ELF-1 (cell line): Measurements from ENCODE around the gene CRY1.
"Not testable (repeated sequence)": the region's sequence is repeated elsewhere in the genome, so short reads cannot be mapped to it uniquely, and the experiment has no call there.

Experiments
- DNase-seq: peaks from one replicate; pipeline ENCODE4 v3.0.0-alpha.2; 2016; ENCODE audit warnings: low read depth, low spot score

CRY1 gene

DNA sequence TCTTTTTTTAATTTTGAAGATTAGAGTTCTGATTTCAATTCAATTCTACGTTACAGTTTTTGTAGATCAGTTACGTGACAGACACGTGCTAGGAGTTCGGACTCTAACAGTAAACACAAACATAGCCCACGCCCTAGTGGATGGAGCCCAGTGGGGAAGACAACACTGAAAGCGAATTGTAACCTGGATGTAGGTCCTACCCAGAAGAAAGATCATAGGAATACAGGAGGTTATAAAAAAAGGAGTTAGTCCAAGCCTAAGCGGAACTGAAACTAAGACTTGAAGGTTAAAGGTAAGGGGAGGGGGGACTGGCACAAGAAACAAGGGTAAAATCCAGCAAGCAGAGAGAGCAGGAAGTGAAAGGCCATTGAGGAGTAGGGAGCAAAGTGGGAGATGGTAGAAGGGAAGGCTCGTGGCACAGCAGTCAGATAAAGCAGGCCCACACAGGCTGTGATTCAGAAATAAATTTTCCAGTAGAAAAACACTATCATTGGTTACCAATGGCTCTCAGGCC is 15.7 kb upstream of the CRY1 start:
- DNase-seq: no peak

DNA sequence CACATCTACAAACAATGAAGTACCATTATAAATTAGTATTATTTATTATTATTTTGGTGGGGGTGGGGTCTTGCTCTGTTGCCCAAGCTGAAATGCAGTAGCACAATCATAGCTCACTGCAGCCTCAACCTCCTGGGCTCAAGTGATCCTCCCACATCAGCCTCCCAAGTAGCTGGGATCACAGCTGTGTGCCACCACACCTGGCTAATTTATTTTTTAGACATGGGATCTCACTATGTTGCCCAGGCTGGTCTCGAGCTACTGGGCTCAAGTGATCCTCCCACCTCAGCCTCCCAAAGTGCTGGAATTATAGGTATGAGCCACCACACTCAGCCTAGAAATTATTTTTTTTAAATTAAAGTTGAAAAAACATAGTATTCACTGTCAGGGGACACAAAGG is 15.0 kb upstream of the CRY1 start:
- DNase-seq: not testable (repeated sequence)

DNA sequence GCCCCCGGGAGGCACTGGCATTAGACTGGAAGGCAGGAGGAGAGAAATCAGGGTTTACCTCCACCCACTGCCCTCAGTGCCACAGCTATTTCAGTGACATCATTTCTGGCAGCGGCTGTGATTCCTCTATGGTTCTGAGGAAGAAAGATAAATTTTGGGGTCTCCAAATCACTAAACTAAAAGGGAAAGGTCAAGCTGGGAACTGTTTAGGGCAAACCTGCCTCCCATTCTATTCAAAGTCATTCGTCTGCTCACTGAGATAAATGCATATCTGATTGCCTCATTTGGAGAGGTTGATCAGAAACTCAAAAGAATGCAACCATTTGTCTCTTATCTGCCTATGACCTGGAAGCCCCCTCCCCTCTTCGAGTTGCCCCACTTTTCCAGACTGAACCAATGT is 14.0 kb upstream of the CRY1 start:
- DNase-seq: no peak

DNA sequence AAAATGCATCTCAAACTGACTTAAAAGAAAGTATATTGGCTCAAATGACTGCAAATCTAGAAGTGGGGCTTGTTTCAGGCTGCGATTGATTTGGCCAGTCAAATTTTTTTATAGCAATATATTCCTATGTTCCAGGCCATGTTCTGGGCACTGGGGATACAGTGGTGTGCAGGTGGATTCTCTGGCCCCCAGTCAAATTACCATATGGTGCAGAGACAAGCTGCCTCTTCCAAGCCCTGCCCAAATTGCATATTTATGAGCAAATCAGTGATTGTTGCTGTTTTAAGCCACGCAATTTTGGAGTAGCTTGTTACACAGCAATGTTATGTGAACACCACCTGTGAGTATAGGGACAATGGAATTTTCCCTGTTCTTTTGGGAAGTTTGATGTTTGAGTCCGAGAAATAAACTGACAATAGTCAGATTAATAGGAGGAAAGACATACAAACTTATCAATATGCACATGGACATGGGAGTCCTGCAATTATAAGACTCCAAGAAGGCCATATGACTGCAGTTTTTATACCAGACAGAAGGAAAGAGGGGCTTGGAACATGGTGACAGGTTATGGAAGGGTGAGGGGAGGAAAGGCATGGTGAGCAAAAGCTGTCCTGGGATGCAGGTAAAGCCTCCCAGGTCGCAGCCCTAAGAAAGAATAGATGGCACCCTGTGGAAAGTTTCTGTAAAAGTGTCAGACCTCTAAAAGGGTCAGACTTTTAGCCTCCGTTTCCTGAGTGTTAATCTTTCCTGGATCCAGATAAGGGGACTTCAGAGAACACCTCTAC is 13.1 kb upstream of the CRY1 start:
- DNase-seq: no peak

DNA sequence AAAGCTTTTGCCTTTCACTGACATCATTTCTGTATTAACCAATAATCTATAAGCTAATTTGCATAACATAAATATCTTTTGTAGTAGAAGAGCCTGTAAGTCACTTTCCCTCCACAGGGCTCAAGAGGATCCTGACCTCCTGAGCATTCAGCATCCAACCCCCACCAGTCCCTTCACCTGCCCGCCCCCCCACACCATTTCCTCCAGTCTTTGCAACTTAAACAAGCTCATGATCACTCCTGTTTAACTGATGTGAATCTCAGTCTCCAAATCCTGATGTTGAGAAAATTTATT is 12.0 kb upstream of the CRY1 start:
- no peak for DNase-seq

DNA sequence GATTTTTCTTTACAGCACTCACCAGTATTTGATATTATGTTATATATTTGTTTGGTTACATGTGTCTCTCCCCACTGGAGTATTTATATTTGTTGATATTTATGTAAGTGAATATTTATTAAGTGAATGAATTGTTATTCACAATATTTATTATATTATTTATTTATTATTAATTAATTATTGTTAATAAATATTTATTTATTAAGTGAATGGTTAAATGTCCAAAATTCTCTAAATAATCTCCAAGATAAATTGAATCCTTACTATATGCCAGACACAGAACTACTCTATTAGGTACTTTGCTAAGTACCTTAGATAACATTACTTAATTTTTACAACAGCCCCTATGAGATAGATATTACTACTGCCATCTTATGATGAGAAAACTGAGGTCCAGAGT is 10.2 kb upstream of the CRY1 start:
- no peak for DNase-seq

DNA sequence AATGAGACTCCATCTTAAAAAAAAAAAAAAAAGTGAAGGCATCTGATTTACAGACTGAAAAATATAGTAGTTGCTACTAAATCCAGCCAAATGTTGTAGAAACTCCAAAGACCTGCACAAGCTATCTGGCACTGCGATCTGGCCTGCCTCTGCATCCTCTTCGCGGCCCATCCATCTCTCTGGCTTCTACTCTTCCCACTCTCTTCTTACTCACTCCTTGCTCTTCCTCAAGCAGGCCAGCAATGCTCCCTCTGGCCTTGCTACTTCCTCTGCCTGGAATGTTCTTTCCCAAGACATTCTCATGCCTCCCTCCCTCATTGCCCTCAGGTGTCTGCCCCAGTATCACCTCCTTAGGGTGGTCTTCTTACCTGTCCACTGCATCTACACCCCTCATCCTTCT is 9.7 kb upstream of the CRY1 start:
- DNase-seq: no peak

DNA sequence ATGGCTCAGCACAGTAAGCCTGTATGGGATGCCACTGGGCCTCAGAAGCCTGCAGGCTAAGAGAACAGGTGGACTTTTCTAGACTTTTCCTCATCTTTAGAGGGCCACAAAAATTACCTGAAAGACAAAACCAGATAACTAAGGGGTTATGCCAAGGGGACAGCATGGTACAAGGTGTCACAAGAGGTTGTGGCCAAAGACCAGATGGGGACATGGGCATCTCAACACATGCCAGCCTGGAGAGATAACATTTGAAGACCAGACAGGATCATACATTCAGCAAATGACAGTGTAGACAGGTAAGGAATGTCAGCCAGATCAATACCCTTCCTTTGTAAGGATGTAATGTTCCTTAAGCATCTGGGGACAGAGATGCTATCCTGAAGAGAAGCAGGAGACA is 8.9 kb upstream of the CRY1 start:
- no peak for DNase-seq

DNA sequence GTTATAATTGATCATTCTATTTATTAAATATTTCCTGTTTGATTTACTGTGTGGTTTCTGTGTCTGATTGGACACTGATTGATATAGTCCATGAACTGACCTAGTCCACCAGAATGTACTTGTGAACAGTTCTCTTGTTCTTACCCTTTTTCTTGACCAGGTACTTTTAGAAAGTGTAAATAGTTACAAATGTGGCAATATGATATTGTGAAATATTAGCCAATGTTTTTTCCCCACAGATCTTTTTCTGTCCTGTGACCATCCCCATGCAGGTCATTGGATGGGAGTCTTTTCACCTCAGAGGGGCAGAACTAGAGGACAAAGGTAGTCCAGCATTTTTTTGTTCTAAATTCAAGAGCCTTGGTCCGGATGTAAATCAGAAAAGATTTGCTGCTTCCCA is 8.3 kb upstream of the CRY1 start:
- no peak for DNase-seq

DNA sequence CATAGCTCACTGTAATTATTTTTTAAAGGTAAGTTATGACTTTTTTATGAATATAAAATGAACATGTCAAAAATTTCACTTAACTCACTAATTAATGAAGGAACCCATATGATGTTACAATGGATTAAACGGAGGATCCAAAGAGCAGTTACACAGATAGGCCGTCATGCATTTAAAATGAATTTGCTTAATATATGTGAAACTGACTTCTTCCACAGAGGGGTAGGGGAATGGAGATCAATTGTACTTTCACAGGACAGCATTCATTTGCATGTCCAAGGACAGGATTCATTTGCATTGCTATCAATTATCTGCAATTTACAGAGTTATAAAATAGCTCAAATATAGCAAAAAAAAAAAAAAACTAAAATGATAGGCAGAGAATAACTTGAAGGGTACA is 6.6 kb upstream of the CRY1 start:
- no peak for DNase-seq

DNA sequence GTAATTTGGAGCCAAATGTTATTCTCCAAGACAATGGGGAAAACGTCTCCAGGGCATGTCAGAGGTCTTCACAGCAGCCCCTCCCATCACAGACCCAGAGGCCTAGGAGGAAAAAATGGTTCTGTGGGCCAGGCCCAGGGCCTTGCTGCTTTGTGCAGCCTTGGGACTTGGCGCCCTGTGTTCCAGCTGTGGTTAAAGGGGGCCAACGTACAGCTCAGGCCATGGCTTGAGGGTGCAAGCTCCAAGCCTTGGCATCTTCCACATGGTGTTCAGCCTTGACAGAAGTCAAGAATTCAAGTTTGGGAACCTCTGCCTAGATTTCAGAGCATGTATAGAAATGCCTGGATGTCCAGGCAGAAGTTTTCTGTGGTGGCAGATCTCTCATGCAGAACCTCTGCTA is 3.2 kb upstream of the CRY1 start:
- DNase-seq: no peak

DNA sequence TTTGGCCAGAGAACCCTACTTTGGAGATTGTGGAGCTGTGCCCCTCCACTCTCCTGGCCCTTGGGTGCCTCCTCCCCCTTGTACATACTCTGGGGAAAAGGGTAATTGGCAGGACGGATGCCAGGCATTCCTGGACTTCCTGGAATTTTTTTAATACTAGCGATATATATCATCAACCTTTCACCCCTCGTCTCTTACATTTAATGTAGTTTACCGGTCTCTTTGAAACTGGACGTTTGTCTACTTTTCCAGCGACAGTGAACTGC is 767 bp upstream of the CRY1 start:
- DNase-seq: no peak

DNA sequence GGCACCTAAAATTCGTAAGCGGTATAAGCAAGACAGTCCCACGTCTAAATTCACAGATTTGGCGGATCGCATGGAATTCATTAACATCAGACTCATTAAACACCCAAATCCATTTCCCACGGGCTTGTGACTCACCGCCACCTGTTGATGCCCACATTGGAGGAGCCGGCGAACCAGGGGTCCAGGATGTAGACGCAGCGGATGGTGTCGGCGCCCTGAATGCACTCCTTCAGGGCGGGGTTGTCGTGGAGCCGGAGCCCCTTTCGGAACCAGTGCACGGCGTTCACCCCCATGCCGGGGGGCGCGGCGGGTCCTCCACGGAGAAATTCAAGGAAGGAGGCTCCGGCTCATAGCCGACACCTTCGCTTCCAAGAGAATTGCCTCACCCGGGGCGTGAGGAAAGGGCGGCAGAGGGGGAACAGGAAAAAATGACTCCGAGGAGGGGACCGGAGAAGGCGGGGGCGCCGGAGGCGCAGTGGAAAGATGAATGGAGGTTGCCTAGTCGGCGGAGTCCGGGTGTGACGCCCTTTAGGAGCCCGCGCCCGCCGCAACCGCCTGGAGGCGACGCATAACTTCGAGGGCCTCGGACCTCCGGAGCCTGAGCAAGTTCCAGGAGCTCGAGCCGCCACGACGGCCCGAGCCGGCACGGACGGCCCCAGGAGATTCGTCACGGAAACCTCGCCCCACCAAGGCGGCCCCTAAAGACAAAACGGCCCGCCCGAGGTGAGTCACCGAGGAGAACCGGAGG is 506 bp downstream of the CRY1 start:
- DNase-seq: peak; percentile 53

DNA sequence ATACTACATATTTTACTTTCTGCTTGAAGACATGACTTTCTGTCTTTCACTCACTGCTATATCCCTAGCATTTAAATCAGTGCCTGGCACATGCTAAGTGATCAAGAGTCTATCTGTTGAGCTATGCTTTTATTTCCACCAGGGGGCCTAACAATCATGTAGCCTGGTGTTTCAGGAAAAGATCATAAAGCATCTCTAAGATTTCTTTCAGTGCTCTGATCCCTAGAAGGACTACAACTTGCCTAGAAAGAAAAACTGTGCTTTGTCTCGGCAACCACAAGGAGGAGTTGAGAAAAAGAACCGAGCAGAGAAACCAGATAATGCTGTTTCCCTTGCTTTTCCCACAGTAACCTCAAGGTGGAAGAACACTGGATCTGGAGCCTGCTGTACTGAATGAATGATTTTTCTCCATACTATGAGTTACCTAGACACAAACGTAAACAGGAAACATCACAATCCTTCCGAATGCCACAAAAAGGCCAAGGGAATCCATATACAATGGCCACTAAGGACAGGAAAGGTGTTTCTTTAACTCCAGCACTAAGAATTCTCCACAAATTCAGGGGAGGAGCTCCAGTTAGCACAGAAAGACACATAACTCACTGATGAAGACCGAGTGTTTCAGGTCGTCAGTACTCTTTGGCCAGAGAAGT is 1.2 kb downstream of the CRY1 start:
- peak; percentile 86 for DNase-seq

DNA sequence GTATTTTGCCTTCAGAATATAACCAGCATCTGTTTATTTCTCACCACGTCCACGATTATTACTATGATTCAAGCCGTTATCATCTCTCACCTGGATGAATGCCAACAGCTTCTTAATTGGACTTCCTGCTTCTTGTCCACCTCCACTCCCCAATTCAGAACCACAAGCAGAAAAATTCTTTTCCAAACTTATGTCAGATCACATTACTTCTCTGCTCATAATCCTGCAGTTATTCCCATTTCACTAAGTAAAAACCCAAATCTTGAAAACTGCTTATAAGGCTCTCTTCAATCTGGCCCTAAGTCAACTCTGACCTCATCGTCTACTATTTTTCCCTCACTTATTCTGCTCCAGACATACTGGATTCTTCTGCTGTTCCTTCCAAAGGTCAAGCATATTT is 2.0 kb downstream of the CRY1 start:
- no peak for DNase-seq

DNA sequence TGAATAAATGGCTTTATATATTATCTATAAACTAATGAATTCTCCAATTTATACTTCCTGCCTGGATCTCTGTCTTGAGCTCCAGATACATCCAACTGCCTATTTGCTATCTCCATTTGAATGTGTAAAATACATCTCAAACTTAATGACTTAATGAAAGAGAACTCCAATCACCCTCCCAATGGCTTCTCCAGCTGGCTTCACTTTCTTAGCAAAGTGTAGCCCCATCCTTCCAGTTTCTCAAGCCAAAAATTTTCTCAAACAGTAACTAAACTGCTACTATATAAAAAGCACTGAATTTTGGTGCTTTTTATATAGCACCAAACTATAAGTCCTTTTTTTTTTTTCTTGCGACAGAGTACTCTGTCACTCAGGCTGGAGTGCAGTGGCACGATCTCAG is 2.6 kb downstream of the CRY1 start:
- no peak for DNase-seq

DNA sequence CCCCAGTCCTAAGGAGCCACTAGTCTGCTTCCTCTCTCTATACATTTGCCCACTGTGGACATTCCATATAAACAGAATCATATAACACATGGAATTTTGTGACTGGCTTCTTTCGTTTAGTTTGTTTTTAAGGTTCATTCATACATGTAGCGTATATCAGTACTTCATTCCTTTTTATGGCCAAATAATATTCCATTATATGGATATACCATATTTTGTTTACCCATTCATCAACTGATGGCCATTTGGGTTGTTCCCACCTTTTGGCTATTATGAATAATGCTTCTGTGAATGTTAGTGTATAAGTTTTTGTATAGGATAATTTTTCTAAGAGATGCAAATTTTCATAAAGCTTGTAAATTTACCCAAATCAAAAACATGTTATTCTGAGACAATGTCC is 4.4 kb downstream of the CRY1 start:
- DNase-seq: no peak

DNA sequence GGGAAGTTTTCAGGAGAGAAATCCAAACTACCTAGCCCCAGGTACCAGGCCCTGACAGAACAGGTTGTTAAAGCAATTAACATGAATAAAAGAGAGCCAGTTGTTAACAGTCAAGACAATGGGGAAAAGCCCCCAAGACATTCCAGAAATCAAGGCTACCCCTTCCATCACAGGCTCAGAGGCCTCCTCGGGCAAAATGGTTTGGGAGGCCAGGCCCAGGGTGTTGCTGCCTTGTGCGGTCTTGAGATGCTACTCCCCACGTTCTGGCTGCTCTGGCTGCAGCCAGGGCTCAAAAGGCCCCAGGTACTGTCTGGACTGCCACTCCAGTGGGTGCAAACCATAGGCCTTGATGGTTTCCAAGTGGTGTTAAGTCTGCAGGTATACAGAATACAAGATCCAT is 7.0 kb downstream of the CRY1 start:
- peak; percentile 67 for DNase-seq

DNA sequence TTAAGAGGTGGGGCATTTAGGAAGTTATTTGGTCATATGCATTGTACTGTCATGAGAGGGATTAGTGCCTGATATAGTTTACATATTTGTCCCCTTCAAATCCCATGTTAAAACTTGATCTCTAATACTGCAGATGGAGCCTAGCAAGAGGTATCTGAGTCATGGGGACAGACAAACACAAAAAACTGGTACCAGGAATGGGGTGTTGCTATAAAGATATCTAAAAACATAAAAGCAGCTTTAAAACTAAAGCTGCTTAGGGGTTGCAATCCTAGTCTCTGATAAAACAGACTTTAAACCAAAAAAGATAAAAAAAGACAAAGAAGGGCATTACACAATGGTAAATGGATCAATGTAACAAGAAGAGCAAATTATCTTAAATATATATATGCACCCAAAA is 11.6 kb downstream of the CRY1 start:
- no peak for DNase-seq

DNA sequence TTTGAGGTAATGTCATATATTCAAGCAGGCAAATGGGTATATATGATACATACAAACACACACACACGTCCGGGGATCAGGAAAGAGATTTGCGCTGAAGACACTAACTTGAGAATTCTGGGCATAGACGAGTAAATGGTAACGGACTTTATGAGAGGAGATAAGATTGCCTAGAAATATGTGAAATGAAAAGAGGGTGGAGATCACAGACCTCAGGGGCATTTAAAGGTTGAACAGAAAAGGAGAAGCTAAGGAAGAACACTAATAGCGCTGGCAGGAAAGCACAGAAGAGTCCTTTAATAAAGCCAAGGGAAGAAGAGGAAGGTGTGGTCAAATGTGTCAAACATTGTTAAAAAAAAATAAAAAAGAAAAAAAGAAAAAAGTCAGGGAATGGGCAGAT is 13.1 kb downstream of the CRY1 start:
- DNase-seq: no peak

DNA sequence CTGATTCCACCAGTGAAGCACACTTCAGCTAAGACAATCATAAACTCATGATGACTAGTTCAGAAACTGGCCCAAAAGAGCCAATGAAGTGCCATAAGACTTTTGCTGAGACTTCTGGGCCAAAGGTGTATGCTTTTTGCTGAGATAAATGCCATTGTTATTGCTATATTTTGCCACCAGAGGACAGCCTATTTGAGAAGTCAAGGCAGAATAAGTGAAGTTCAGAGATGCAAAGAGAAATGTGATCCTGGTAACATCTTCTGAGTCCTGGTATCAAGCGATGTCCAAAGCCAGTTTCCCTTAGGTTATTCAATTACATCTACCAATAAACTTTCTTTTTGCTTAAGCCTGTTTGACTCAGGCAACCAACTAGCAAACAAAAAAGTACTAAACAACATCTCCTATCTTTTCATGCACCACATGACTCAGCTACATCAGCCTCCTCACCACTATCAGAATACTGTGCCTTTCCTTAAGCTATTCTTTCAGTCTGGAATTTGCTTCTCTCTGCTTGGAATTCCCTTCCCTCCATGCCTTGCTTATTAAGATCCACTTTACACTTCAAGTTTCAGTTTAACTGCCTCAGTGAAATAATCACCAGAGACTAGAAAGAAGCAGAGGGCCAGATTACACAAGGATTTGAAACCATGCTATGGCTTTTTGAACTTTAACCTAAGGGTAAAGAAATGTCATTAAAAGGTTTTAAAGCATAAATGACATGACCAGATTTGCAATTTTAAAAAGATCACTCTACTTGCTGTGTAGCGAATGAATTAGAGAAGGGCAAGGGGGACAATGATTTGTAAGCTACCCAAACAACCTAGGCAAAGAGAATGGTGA is 14.0 kb downstream of the CRY1 start:
- no peak for DNase-seq

DNA sequence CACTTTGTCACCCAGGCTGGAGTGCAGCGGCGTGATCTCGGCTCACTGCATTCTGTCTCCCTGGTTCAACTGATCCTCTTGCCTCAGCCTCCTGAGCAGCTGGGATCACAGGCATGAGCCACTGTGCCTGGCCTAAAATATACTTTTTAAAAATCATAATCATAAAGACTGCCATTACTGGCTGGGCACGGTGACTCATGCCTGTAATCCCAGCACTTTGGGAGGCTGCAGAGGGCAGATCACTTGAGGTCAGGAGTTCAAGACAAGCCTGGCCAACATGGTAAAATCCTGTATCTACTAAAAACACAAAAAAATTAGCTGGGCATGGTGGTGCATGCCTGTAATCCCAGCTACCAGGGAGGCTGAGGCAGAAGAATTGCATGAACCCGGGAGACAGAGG is 20.1 kb downstream of the CRY1 start:
- not testable (repeated sequence) for DNase-seq
